Measurements from ENCODE around the gene XRCC3.

- no peak for TF ChIP-seq CTCF (conservative IDR thresholded peaks at IDR 0.05)
- TF ChIP-seq ZFX (IDR thresholded peaks at IDR 0.05): no peak
These were observed 22.9 kb upstream of the XRCC3 start for GRCh38 chr14:103738166-103738565.
